WTC11 (cell line): ENCODE measurements around the gene FRK.

Experiments
- CTCF ChIP-seq: fragments of 200-600 bp; IDR thresholded peaks from 2 replicates; pipeline ENCODE4 v1.8.0; 2022; ENCODE audit warnings: antibody characterized with exemption
- E2F5 ChIP-seq: sonication (generic); formaldehyde crosslinking; IDR thresholded peaks from 2 replicates; pipeline ENCODE4 v1.8.1; 2022; ENCODE audit warnings: mild to moderate bottlenecking, moderate library complexity, missing genetic modification reagents
- FOXK1 ChIP-seq: sonication (generic); formaldehyde crosslinking; IDR thresholded peaks from 2 replicates; pipeline ENCODE4 v1.8.0; 2022; ENCODE audit warnings: mild to moderate bottlenecking, moderate library complexity, missing genetic modification reagents
- GABPB1 ChIP-seq: sonication (generic); formaldehyde crosslinking; IDR thresholded peaks from 2 replicates; pipeline ENCODE4 v1.8.1; 2023; ENCODE audit warnings: mild to moderate bottlenecking, missing genetic modification reagents
- NR1H2 ChIP-seq: sonication (generic); formaldehyde crosslinking; IDR thresholded peaks from 2 replicates; pipeline ENCODE4 v1.9.0; 2021; ENCODE audit warnings: mild to moderate bottlenecking, moderate library complexity, missing genetic modification reagents
- PREB ChIP-seq: sonication (generic); formaldehyde crosslinking; IDR thresholded peaks from 2 replicates; pipeline ENCODE4 v1.8.1; 2022; ENCODE audit warnings: mild to moderate bottlenecking, missing genetic modification reagents, moderate library complexity, borderline replicate concordance
- RORB ChIP-seq: fragments of 250-450 bp; sonication (Bioruptor Pico); IDR thresholded peaks from 2 replicates; pipeline ENCODE4 v1.9.0; 2021; ENCODE audit warnings: mild to moderate bottlenecking
- SP1 ChIP-seq: sonication (generic); formaldehyde crosslinking; conservative IDR thresholded peaks from 2 replicates; pipeline ENCODE4 v1.8.1; 2022; ENCODE audit warnings: missing genetic modification reagents
- ZNF423 ChIP-seq: fragments of 250-450 bp; sonication (Bioruptor Pico); IDR thresholded peaks from 2 replicates; pipeline ENCODE4 v2.1.2; 2022; ENCODE audit warnings: mild to moderate bottlenecking, moderate library complexity

DNA sequence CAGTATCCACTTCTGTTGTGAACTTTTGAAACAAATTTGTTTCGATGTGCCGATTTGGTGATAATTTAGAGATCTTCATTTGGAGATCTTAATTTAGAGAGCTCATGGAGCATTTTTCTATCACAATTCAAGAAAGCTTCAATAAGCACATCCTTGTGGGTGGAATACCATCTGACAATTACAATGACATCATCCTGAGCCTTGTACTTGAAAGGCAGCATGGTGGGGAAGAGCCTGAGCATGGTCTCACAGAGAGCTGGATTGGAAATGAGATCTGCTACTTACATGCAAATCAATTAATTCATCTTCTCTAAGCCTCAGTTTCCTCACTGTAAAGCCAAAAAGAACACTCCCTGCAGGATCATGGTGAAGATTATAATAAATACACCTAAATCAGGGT lies 75.9 kb downstream of the FRK start:
- TF ChIP-seq E2F5 (CRISPR knock-in tag) (no peak), CTCF (no peak), SP1 (CRISPR knock-in tag) (no peak), RORB (no peak), GABPB1 (CRISPR knock-in tag) (no peak), ZNF423 (no peak), PREB (CRISPR knock-in tag) (no peak), FOXK1 (no peak), NR1H2 (no peak)
